PC-9 (cell line): ENCODE results near the gene EXOC2.

Experiments
- CTCF ChIP-seq: fragments of 200-600 bp; sonication (generic); conservative IDR thresholded peaks from 2 replicates; pipeline ENCODE4 v1.6.1; 2017; ENCODE audit warnings: mixed run types, antibody characterized with exemption, mild to moderate bottlenecking, moderate library complexity
- EZH2 ChIP-seq: fragments of 200-600 bp; sonication (generic); IDR thresholded peaks from 2 replicates; pipeline ENCODE4 v1.8.0; 2017; ENCODE audit warnings: antibody characterized with exemption, low read depth

- no peak for TF ChIP-seq EZH2
- TF ChIP-seq CTCF, result no peak; the same call in 1 of the 2 replicates
These were observed 134.8 kb downstream of the EXOC2 start for GRCh38 chr6:558089-558488.
